Upper lobe of left lung (tissue), 6 donors: ENCODE data around the gene RUNX1. TPM values are rescaled to one million over a fixed set of nuclear protein-coding genes. Genes with fewer than 3 reads are reported as not detected.
A peak's percentile ranks its signal among the peaks of the same experiment; 100 is the strongest.

ENCODE experiments used
- ATAC-seq, 2 donors: fragments of 200-7000 bp; cut with Tn5 transposase; one replicate each; pipeline ENCODE4 v1.9.1; 2022; ENCODE audit warnings: mild to moderate bottlenecking in 2 of 2, moderate library complexity in 2 of 2; ENCODE audit not compliant: low FRiP score in 2 of 2
- DNase-seq, 2 donors: peaks; one replicate each; pipeline ENCODE4 v3.0.0-alpha.2; 2019 to 2020
- H3K27ac ChIP-seq, 4 donors: fragments of 200-600 bp; sonication (generic); one replicate each; pipeline ENCODE4 v1.5.1; 2016 to 2019
- H3K27me3 ChIP-seq, 4 donors: fragments of 200-600 bp; sonication (generic); one replicate each; pipeline ENCODE4 v1.5.1; 2017 to 2019
- H3K36me3 ChIP-seq, 4 donors: fragments of 200-600 bp; sonication (generic); one replicate each; pipeline ENCODE4 v1.5.1; 2016 to 2019
- H3K4me1 ChIP-seq, 4 donors: fragments of 200-600 bp; sonication (generic); one replicate each; pipeline ENCODE4 v1.5.1; 2018 to 2019
- H3K4me3 ChIP-seq, 4 donors: fragments of 200-600 bp; sonication (generic); one replicate each; pipeline ENCODE4 v1.5.1; 2017 to 2019; ENCODE audit warnings: mild to moderate bottlenecking in 2 of 4, moderate library complexity in 1 of 4
- H3K9me3 ChIP-seq, 4 donors: fragments of 200-600 bp; sonication (generic); one replicate each; pipeline ENCODE4 v1.5.1; 2018 to 2019
- EP300 ChIP-seq, 4 donors: sonication (generic); formaldehyde crosslinking; IDR thresholded peaks; one replicate each; pipeline ENCODE4 v1.5.1; 2017; ENCODE audit warnings: antibody characterized with exemption in 4 of 4, control low read depth in 2 of 4
- POLR2A ChIP-seq, 4 donors: fragments of 450-650 bp; IDR thresholded peaks; one replicate each; pipeline ENCODE4 v1.5.1; 2016 to 2017; ENCODE audit warnings: antibody characterized with exemption in 4 of 4, mild to moderate bottlenecking in 2 of 4
- POLR2AphosphoS5 ChIP-seq, 2 donors: sonication (generic); formaldehyde crosslinking; IDR thresholded peaks; one replicate each; pipeline ENCODE4 v1.5.1; 2017; ENCODE audit warnings: antibody characterized with exemption in 2 of 2
- WGBS, 2 donors: methylation state at CpG; one replicate each; pipeline ENCODE4 v1.1.5; 2017 to 2018; 5-methylcytosine and 5-hydroxymethylcytosine counted together
- total RNA-seq, 6 donors: library from RNA; depleted of rRNA in 4 of 6; stranded (reverse); fragments of >200 nt in 4 of 6; gene quantifications; one replicate each; pipeline versions ENCODE4 v1.1.0 to v1.2.1, GENCODE V29; 2016 to 2021
- TF ChIP-seq, protein P1 (sequence below), 6 experiments: fragments of 450-650 bp in 4 of 6; fragments of 200-600 bp in 2 of 6; sonication (generic) in 2 of 6; IDR thresholded peaks; one replicate each; pipeline ENCODE4 v1.5.1; 2016 to 2019; ENCODE audit warnings: antibody characterized with exemption in 6 of 6
- donor health status: DM: no; HTN: no; CAD: no; lungs with moderate emphysema.
- donor health status: DM: no; HTN: yes; CAD: no; lungs with severe emphysema.

RUNX1 gene
- total RNA-seq, 6 donors from 2014 or later: 62.2 to 252 (median 98.2) TPM

DNA sequence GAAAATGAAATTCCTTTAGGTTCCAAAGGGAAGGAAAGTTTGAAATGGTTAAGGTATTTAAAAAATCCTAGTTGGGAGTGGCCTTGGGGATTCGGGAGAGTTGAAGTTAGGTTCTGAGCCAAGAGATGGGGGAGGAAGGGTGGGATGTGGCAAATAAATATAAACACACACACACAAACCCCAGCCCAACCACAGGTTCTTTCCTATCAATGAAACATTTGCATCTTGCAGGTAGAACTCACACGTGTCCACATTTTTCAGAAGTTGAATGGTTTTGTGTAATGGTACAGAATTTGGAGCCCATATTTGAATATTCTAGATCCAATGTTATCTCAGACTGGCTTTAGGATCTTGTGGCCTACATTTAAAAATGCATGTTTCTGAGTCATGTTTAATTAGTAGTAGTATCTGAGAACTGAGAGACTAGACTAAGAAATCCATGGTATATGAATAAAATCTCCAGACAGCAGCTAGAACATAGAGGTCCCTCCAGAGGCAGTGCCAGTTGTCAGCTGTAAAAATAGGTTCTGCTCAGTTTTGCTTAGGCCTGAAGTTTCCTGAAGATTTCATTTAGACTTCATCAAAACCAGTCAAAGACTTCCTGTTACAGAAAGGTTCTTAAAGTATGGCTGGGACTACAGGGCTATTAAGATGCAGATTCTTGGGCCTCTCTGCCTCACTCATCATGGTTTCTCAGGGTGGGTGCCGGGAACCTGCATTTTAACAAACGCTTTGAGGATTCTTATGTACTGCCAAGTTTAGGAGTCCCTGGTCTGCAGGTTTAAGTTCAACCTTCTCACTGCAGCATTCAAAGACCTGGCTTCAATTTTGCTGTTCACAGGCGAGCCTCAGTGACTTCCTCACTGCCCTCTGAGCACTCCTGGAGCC, 21.3 kb downstream of the RUNX1 start:
- Histone ChIP-seq H3K9me3 (no peaks in the 10 kb centered on the region), H3K27ac (peak overlapping the region; percentile 68 to 84 (median 76)), H3K36me3 (no peaks in the 10 kb centered on the region), H3K4me1 (peaks cover 3 to 18% (median 13%) of the 10 kb centered on the region in 4 donors), H3K4me3 (no peak overlapping the region), H3K27me3 (no peaks in the 10 kb centered on the region)
- DNase-seq (no peak), ATAC-seq (no peak)
- TF ChIP-seq POLR2AphosphoS5 (IDR thresholded peaks at IDR 0.05): no peak
- TF ChIP-seq EP300 (IDR thresholded peaks at IDR 0.05): no peak
- no peak for TF ChIP-seq POLR2A (IDR thresholded peaks at IDR 0.05)
- WGBS, 2 donors: 58 to 69% methylated on average over 5 of the region's 5 CpGs

DNA sequence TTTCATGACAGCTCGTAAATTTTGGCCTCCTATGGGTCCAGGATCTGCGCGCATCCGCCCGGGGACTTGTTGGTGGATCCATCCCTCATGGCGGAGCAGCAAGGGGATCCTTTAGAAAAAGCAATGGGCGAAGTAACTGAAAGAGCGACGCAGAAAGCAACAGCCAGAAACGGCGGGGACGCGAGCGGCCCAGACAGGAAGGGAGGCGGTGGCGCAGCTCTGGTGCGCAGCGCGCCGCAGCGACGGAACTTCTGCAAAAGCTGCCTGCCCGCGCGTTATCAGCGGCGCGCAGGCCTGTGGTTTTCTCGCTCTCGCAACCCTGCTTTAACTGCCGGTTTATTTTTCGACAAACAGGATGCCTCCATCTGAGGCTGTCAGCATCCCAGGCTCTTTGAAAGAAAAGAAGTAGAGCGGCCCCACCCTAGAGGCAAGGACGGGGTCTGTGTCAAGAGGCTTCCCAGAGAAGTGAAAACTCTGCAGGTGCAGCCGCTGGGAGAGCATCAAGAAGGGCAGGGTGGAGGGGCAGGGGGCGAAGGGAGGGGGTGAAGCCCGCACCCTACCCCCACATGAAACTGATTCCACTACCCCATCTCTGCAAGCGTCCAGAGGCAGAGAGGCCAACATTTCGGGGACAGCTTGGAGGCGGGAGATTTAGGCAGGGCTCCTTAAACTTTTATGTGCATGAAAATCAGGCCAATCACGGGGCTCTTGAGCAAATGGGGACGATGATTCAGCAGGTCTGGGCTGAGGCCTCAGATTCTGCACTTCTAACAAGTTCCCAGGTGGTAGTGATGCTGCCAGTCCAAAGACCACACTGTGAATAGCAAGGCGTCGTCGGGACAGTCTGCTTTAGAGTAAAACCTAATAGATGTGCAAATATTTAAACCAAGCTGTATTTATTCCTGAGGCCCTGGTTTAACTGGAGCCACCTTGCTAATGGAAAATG, 22.2 kb downstream of the RUNX1 start:
- Histone ChIP-seq H3K27me3 (no peaks in the 10 kb centered on the region), H3K4me1 (peaks cover 3 to 18% (median 13%) of the 10 kb centered on the region in 4 donors), H3K36me3 (no peaks in the 10 kb centered on the region), H3K4me3 (peak overlapping the region in 3 of 4 donors; percentile 22 to 36 (median 25)), H3K27ac (peak overlapping the region; percentile 68 to 84 (median 76)), H3K9me3 (no peaks in the 10 kb centered on the region)
- TF ChIP-seq POLR2A (IDR thresholded peaks at IDR 0.05): peak in 1 of 4 donors; percentile 51
- TF ChIP-seq EP300 (IDR thresholded peaks at IDR 0.05): no peak
- TF ChIP-seq POLR2AphosphoS5 (IDR thresholded peaks at IDR 0.05): peak; percentile 55
- 16 to 25% methylated on average over 30 to 45 of the region's 45 CpGs for WGBS, 2 donors
- ATAC-seq (peak; percentile 82 to 93), DNase-seq (peak; percentile 84 to 94)

DNA sequence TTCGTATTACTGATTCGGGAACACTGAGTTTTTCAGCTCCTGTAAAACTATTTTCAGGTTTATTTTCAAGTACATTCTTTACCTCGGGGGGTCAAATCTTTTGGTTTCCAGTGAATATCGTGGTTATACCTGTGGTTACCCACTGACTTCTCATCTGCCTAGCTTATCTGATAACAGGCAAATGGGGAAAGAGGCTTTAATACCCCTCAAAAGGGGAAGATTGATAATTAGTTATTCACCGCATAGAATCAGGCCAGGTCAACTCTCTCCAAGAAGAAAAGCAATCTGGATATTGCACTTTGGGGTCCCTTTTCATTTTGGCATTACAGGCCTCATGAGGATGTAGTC, 23.0 kb downstream of the RUNX1 start:
- DNase-seq: no peak
- TF ChIP-seq, protein P1, sequence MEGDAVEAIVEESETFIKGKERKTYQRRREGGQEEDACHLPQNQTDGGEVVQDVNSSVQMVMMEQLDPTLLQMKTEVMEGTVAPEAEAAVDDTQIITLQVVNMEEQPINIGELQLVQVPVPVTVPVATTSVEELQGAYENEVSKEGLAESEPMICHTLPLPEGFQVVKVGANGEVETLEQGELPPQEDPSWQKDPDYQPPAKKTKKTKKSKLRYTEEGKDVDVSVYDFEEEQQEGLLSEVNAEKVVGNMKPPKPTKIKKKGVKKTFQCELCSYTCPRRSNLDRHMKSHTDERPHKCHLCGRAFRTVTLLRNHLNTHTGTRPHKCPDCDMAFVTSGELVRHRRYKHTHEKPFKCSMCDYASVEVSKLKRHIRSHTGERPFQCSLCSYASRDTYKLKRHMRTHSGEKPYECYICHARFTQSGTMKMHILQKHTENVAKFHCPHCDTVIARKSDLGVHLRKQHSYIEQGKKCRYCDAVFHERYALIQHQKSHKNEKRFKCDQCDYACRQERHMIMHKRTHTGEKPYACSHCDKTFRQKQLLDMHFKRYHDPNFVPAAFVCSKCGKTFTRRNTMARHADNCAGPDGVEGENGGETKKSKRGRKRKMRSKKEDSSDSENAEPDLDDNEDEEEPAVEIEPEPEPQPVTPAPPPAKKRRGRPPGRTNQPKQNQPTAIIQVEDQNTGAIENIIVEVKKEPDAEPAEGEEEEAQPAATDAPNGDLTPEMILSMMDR (IDR thresholded peaks at IDR 0.05): no peak
- no peak for TF ChIP-seq POLR2A (IDR thresholded peaks at IDR 0.05)
- no peak for TF ChIP-seq POLR2AphosphoS5 (IDR thresholded peaks at IDR 0.05)
- no peak for TF ChIP-seq EP300 (IDR thresholded peaks at IDR 0.05)
- H3K27me3 ChIP-seq: no peaks in the 10 kb centered on the region
- no peak for ATAC-seq
- peaks cover 3 to 18% (median 13%) of the 10 kb centered on the region in 4 donors for H3K4me1 ChIP-seq
- no peaks in the 10 kb centered on the region for H3K9me3 ChIP-seq
- H3K27ac ChIP-seq: peak overlapping the region; percentile 68 to 84 (median 76)
- H3K4me3 ChIP-seq: peak overlapping the region in 1 of 4 donors; percentile 36
- no peaks in the 10 kb centered on the region for H3K36me3 ChIP-seq
- WGBS, 2 donors: 63 to 79% methylated on average over 5 of the region's 5 CpGs

DNA sequence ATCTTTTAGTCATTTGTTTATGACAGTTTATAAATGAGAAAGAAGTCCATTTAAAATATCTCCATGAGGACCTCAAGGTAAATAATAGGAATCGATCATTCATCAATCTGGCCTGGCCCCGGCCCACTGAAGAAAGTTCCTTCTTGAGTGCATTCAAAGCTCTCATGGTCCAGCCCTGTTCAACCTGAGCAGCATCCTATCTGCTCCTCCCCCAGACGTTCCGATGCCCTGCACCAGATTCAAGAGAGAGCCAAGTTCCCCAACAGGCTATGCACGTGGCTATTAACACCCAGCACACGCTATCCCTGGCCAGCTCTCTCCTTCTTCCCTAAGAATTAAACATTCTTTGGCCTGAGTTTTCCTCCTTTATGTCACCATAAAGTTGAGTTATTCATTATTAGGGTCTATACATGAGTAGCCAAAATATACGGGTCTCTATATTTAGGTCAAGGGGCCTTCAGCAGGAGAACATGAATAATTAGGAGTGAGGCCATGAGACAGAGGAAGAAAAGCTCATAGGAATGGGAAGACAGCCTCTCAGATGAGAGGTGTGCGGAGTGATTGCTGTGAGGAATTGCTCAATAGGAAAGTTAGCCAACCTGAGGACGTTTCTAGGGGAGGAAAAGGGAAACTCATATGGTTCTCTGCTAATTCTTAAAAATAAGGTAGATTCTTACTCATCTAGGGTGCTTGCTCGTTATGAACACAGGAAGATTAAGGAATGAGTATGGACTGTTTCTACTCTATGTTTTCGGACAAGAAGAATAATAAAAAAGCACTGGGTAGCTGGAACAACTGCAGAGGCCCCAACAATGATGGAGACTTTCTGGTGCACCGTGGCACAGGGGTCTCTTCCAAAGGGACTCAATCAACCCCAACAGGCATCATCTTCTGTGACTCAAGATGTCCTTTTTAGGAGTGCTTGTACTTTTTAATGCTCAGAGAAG, 23.6 kb downstream of the RUNX1 start:
- ATAC-seq: no peak
- no peaks in the 10 kb centered on the region for H3K27me3 ChIP-seq
- no peaks in the 10 kb centered on the region for H3K36me3 ChIP-seq
- whole genome bisulfite sequencing, 2 donors: 60 to 73% methylated on average over 12 of the region's 12 CpGs
- peaks cover 3 to 18% (median 13%) of the 10 kb centered on the region in 4 donors for H3K4me1 ChIP-seq
- TF ChIP-seq, protein P1 (IDR thresholded peaks at IDR 0.05): no peak
- TF ChIP-seq EP300 (IDR thresholded peaks at IDR 0.05): no peak
- no peak for TF ChIP-seq POLR2A (IDR thresholded peaks at IDR 0.05)
- no peak for TF ChIP-seq POLR2AphosphoS5 (IDR thresholded peaks at IDR 0.05)
- DNase-seq: no peak
- H3K9me3 ChIP-seq: no peaks in the 10 kb centered on the region
- H3K4me3 ChIP-seq: no peak overlapping the region
- H3K27ac ChIP-seq: peak overlapping the region; percentile 68 to 84 (median 76)

DNA sequence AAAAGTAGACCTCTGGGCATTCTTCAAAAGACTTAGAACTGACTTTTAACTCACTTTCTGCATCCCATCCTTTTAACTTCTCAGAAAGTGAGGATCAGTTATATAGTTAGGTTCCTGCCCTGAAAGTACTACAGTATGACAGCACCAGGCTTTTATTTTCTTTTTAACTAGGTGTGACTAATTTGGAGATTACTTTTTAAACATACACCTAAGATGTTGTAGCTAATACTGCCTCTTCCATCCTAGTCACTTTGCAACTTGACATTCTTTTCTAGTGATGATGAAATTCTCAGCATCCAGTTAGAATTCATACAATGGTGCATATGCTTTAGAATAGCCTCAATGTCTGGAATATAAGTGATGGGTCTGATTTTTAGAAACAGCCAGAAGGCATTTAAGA, 24.6 kb downstream of the RUNX1 start:
- Histone ChIP-seq H3K4me1 (peaks cover 3 to 18% (median 13%) of the 10 kb centered on the region in 4 donors), H3K9me3 (no peaks in the 10 kb centered on the region), H3K36me3 (no peaks in the 10 kb centered on the region), H3K27ac (no peak overlapping the region), H3K4me3 (no peak overlapping the region), H3K27me3 (no peaks in the 10 kb centered on the region)
- TF ChIP-seq, protein P1 (IDR thresholded peaks at IDR 0.05): no peak
- TF ChIP-seq POLR2A (IDR thresholded peaks at IDR 0.05) (no peak), POLR2AphosphoS5 (IDR thresholded peaks at IDR 0.05) (no peak), EP300 (IDR thresholded peaks at IDR 0.05) (no peak)
- ATAC-seq (no peak), DNase-seq (no peak)
